ENCODE data around the gene UPK3BL1.
"Not testable (repeated sequence)": the region's sequence is repeated elsewhere in the genome, so short reads cannot be mapped to it uniquely, and the experiment has no call there.

DNA sequence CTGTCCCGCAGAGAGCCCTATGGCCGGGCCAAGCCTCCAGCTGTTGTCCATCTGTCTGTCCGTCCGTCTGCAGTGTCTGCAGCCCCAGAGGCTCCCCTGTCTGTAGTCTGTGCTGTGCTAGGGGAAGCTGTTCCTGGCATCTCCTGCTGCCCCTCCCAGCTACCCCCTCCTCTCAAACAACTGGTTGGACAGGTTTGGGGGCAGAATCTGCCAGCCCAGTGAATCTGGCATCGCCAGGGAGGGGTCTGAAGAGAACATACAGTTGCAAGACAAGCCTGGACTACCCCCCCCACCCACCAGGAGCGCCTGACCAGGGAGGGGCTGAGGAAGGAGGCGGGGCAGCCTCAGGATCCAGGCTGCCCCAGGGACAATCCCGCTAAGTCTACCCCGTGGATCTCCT is at the start of gene UPK3BL1:
- not testable (repeated sequence) for TF ChIP-seq POLR2A (IDR thresholded peaks at IDR 0.05; ENCODE audit: low read length); GATA1 (IDR thresholded peaks at IDR 0.05; ENCODE audit: low read depth, low read length)

All from erythroblast (primary cell).